GF-D8 (cell line): ENCODE data around the gene HECW1.
"Not testable (repeated sequence)": the region's sequence is repeated elsewhere in the genome, so short reads cannot be mapped to it uniquely, and the experiment has no call there.

Experiments used
- DNase-seq: peaks from one replicate; lab custom pipeline; 2025; lab: John Stamatoyannopoulos, UW

HECW1 gene

GRCh38 chr7:43538404-43538771, 425.9 kb downstream of the HECW1 start:
- DNase-seq = no peak

GRCh38 chr7:43540471-43540870, 428.0 kb downstream of the HECW1 start:
- no peak for DNase-seq

- DNase-seq = no peak
These were observed 430.3 kb downstream of the HECW1 start for GRCh38 chr7:43542716-43543115.

- no peak for DNase-seq
These were observed 433.8 kb downstream of the HECW1 start for GRCh38 chr7:43546231-43546630.

GRCh38 chr7:43550427-43550826, 438.0 kb downstream of the HECW1 start:
- DNase-seq = no peak

- DNase-seq = no peak
These were observed 439.7 kb downstream of the HECW1 start for GRCh38 chr7:43552122-43552521.

- peak; percentile 25 for DNase-seq
These were observed 441.6 kb downstream of the HECW1 start for GRCh38 chr7:43553999-43554398.

- no peak for DNase-seq
These were observed 442.0 kb downstream of the HECW1 start for GRCh38 chr7:43554423-43554822.

- no peak for DNase-seq
These were observed 445.5 kb downstream of the HECW1 start for GRCh38 chr7:43557831-43558495.

- DNase-seq = no peak
These were observed 446.9 kb downstream of the HECW1 start for GRCh38 chr7:43559171-43559945.

GRCh38 chr7:43559946-43560335, 447.5 kb downstream of the HECW1 start:
- no peak for DNase-seq

- DNase-seq = no peak
These were observed 448.4 kb downstream of the HECW1 start for GRCh38 chr7:43560742-43561330.

- DNase-seq = no peak
These were observed 449.9 kb downstream of the HECW1 start for GRCh38 chr7:43562383-43562782.

GRCh38 chr7:43565786-43566185, 453.3 kb downstream of the HECW1 start:
- no peak for DNase-seq

- no peak for DNase-seq
These were observed 456.1 kb downstream of the HECW1 start for GRCh38 chr7:43568529-43568928.

GRCh38 chr7:43569424-43569823, 457.0 kb downstream of the HECW1 start:
- DNase-seq = no peak

- no peak for DNase-seq
These were observed 458.4 kb downstream of the HECW1 start for GRCh38 chr7:43570688-43571365.

GRCh38 chr7:43572516-43573049, 460.1 kb downstream of the HECW1 start:
- DNase-seq = peak; percentile 96

- not testable (repeated sequence) for DNase-seq
These were observed 461.4 kb downstream of the HECW1 start for GRCh38 chr7:43573832-43574231.

GRCh38 chr7:43575506-43575905, 463.1 kb downstream of the HECW1 start:
- no peak for DNase-seq

- DNase-seq = no peak
These were observed 463.8 kb downstream of the HECW1 start for GRCh38 chr7:43576241-43576640.

- no peak for DNase-seq
These were observed 465.1 kb downstream of the HECW1 start for GRCh38 chr7:43577485-43577951.
